GM19324 (cell line): ENCODE measurements around the gene PRODH.
"Not testable (repeated sequence)": the region's sequence is repeated elsewhere in the genome, so short reads cannot be mapped to it uniquely, and the experiment has no call there.

Source experiments
- ATAC-seq: cut with Tn5 transposase; IDR thresholded peaks from one replicate; pipeline ENCODE4 v1.9.1; 2021; ENCODE audit warnings: mild to moderate bottlenecking, moderate library complexity; ENCODE audit not compliant: unreplicated experiment, low FRiP score

Gene PRODH, protein sequence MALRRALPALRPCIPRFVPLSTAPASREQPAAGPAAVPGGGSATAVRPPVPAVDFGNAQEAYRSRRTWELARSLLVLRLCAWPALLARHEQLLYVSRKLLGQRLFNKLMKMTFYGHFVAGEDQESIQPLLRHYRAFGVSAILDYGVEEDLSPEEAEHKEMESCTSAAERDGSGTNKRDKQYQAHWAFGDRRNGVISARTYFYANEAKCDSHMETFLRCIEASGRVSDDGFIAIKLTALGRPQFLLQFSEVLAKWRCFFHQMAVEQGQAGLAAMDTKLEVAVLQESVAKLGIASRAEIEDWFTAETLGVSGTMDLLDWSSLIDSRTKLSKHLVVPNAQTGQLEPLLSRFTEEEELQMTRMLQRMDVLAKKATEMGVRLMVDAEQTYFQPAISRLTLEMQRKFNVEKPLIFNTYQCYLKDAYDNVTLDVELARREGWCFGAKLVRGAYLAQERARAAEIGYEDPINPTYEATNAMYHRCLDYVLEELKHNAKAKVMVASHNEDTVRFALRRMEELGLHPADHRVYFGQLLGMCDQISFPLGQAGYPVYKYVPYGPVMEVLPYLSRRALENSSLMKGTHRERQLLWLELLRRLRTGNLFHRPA

DNA sequence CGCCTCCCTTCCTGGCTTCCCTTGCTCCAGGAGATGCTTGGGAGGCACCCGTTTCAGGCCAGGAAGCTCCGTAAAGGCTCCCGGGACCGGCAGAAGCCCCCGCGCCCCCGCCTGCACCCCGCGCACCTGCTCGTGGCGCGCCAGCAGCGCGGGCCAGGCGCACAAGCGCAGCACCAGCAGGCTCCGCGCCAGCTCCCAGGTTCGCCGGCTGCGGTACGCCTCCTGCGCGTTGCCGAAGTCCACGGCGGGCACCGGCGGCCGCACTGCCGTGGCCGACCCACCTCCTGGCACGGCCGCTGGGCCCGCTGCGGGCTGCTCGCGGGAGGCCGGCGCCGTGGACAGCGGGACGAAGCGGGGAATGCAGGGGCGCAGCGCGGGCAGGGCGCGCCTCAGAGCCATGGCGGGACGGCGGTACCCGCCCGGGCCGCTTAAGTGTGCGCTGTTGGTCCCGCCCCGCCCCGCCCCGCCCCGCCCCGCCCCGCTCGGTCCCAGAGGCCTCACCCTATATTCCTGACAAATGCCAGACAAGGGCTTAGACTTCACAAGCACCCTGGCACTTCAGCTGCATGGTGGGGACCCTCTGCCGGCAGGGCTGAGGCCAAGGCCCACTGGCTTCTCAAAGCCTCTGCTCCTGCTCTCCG is at the start of gene PRODH:
Gene PRODH (minus strand): TSS at position 405 of the 641 bp plus-strand sequence. CDS start 6 bp downstream, at position 399.
- ATAC-seq: no peak

DNA sequence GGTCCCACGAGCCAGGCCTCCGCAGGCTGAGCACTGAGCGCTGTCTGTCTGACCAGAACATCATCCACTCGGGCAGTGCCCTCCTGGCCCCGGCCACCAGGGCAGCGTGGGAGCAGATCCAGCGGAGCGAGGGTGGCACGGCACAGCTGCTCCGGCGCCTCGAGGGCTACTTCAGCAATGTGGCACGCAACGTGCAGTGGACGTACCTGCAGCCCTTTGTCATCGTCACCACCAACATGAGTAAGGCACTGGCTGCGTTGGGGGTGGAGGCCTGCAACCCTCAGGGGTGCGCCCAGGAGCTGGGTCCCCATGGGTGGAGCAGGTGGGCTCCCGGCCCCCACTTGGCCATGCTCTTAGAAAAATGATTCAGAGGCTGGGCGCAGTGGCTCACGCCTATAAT is 49.7 kb upstream of the PRODH start:
- ATAC-seq: no peak

DNA sequence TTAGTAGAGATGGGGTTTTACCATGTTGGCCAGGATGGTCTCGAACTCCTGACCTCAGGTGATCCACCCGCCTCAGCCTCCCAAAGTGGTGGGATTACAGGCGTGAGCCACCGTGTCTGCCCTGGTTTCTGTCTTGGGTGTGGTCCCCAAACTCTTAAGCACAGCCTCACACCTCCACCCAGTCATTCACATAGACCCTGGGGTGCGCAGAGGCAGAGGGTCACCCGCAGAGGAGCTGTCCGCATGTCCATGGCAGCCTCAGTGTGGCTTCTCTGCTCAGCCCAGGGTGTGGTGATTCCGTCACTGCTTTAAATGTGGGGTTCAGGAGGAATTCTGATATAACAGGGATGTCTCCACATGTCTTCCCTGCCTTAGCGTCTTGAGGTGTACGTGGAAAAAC is 48.5 kb upstream of the PRODH start:
- ATAC-seq: no peak

DNA sequence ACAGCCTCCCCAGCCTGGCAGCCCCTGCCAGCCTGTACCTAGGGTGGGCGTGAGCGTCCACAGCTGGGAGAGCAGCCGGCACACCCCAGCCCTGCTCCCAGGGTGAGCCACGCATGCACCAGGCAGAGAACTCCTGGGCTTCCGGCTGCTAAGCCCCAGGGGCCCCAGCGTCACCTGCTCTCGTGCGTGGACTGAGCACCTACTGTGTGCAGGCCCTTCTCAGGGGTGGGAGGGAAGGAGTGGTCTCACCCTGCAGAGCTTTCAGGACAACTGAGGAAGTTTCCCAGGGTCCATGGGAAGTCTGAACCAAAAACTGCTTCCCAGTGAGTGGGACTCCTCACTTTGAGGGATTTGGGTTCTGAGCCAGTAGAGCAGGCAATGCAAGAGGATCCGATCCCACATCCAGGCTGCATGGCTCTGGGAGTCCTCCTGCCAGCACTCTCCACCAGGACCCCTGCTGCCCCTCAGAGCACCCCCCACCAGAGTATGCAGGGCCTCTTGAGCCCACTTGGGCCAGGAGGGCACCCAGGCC is 47.1 kb upstream of the PRODH start:
- ATAC-seq: no peak

DNA sequence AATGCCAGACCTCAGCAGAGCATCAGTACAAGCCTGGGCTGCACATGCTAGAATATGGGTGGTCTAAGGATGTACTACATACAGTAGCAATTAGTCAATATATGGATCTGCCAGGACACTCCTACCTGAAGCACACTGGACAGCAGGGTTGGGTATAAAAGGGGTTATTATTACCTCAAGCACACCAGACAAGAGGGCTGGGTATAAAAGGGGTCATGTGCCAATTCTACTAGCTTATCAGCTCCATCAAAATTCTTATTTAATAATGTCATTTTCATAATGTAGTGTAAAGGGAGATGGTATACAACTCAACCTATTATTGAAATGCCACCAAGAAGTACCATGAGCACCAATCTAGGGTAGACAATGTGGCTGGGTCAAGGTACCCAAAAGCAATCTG is 44.7 kb upstream of the PRODH start:
- ATAC-seq: no peak

DNA sequence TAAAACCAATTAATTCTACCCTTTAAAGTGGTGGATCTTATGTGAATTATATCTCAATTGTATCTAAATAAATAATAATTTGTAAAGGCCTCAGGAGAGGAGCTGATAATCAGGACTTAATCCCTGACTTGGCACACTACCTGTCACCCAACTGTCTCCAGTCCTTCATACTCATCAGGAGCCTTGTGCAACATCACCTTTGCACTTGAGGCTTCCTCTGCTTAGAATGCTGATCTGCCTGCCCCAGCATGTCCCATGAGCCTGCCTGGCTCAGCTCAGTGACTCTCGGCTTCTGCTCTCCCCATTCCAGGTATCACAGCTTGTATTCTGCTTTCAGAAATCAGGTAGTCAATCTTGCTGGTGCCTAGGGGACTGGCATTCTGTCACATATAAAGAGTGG is 43.9 kb upstream of the PRODH start:
- ATAC-seq: no peak

DNA sequence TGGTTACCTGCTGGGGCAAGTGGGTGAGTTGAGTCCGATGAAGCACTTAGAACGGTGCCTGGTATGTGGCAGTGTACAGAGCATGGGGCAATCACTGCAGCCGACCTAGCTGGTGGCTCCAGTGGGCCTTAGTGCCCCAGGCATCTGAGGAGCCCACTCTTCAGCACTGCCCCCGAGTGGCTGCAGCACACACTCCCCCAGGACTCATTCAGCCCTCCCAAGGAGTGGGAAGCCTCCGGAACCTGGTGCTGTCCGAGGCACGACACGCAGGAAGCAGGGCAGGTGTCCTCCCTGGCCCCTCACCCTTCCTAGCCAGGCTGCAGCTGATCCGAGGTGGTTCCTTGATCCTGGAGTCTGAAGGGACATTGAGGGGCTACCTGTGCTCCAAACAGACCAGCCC is 42.4 kb upstream of the PRODH start:
- no peak for ATAC-seq

DNA sequence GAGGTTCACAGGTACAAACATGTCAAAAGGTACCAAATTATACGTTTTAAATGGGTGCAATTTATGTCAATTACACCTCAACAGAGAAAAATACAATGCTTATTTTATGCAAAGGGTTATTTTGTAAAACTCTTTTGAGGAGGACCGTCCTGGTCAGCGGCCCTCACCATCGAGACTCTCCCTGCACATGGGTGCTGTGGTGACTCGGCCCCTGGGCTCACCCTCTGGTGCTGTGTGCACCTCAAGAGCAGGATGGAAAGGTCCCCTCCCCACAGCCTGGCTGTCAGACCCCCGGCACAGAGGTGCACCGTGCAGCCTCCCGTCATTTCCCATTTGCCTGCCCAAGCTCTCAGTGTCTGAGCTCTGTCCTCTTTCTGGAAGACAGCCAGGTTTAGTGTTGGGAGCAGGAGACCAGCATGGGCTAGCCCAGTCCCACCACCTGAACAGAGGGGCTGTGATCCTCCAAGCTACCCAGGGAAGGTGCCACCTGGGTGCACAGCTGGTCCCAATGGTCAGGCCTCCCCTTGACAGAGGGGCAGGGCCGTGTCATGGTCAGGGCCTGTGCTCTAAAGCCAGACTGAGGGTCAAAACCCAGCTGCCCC is 41.8 kb upstream of the PRODH start:
- ATAC-seq: no peak

DNA sequence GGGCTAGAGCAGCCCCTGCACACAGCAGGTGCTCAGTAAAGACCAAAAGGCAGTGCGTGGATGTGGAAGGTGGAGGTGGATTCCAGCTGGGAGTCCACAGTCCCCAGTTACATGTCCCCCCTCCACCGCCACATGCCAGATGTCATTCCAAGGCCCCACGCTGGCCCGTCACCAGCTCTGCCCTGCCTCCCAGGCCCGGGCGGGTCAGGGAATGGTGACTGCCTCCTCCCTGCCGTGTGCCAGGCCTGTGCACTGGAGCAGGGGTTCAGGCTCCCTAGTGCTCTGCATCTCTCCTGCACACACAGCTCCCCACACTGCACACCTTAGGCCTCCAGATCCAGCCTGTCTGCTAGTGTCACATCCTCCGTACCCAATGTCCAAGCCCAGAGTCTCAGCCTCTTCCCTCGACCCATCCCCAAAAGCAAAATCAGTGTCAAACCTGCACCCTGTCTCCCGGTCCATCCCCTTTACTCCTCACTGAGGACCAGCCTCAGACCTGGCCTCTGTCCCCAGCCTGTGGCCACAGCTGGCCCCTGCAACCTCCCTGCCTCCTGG is 40.2 kb upstream of the PRODH start:
- no peak for ATAC-seq

DNA sequence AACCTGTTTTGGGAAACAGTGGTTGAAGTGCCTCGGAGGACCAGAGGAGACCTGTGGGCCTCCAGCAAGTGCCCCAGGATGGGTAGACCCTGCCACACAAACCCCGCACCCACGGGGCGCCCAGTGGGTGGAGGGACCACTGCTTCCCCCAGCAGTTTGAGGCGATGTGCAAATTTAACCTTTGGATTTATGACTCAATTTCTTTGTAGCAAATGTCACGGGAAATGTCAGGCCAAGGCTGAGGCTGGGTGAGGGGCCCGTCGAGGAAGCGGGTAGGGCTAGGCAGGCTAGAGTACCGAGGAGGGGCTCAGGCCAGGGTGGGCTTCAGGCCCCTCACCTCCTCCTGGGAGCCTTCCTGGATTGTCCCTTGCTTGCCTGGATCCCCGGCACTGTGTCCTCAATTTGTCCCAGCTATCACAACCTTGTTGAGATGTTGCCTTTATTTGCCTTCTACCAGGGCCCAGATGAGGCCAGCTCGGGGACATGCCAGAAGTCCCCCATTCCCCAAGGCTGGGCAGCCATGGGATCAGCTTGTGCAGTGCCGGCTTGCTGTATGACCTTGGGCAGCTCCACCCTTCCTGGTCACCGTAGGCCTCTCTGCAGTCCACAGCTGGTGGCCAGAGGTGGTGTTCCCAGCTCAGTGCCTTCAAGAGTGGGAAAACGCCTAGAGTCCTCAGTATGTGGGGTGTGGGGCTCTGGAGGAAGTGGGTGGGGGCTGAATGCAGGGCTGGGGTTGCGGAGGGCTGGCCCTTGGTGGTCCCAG is 39.5 kb upstream of the PRODH start:
- ATAC-seq: no peak

DNA sequence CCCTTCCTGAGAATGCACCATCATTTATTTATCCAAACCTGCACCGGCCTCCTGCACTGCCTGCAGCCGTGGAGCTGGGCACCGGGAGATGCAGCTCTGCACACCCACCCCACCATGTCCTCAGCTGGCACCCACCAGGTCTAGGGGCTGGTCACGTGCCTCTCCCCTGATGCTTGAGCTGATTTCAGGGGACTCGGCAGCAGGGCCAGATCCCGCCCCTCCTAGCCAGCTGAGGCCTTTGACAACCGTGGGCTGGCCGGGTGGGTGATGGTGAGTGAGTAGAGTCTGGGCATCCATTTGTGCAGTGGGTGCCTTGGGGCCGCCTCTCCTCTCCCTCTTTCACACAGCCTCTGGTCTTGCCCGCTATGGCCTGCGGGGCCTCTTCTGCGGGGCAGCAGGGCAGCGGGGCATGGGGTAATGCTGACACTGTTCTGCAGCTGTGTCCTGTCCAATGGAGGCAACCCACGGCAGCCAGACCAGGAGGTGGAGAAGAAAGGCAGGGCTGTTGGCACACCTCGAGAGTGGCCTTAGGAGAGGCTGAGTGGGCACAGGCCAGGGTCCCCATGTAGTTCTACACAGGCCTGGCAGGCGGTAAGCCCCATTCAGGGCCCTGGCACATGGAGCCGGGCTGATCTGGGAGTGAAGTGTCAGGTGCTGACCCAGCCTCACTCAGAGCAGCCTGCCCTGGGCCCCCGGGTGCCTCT is 38.5 kb upstream of the PRODH start:
- no peak for ATAC-seq

DNA sequence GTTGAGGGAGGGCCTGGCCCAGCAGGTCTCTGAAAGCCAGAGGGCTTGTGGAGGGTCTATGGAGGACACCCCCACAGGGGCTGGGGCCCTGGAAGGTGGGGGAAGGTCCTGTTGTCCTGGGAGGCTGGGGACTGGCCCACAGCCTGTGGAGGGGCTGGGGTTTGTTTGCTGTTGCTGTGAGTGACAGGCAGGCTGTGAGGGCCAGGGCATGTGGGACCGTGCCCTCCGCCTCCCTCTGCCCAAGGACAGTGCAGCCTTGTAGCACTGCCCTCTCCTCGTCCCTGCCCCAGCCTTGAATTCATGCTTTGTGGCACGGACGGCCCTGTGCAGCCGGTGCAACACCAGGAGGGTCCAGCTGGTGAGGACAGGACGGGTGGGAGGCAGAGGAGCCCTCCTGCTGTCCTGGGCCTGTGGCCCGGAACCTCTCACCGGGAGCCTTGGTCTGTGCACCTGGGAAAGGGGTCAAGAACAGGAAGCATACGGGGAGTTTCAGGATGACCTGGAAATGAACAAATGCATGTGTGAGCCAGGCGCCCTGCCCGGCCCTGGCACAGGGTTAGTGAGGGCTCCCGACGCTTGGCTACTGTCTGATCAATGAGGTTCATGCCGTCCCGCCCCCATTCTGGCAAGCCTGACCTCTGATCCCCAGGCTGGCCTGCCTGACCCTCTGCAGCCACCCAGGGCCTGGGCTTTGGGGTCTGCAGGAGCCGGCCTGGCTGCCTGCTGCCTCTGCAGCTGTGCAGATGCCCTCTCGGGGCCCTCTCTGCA is 37.4 kb upstream of the PRODH start:
- no peak for ATAC-seq

DNA sequence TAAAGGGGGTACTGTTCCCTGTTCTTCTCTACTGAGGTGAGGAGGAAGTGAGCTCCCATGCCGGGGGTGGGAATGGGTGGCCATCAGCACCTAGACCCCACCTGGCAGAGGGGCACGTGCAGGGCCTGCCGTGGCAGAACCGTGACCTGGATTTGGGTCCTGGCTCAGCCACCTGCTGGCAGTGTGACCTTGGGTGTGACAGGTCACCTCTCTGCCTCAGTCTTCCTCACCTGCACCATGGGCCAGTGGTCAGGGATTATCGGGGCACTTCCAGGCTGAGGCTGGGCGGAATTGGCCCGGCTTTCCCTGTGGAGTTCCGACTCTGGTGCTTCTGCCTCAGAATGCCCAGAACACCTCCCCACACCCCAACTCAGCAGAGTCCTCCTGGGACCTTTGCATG is 36.5 kb upstream of the PRODH start:
- not testable (repeated sequence) for ATAC-seq

DNA sequence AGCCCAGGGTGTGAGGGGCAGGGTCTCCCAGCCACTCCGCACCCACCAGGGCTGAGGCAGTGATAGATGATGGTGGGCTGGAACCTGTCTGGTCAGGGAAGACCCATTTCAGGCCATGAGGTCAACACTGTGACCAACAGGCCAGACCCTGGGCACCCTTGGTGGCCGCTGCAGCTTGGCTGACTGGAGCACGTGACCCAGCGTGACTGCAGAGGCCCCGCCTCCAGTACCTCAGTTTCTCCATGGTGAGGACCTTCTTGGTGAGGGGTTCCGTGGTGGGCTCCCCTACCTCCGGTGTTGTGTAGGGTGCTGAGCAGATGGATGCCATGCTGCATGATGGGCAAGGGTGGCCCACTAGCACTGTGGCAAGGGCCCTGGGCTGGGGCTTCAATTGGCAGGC is 35.9 kb upstream of the PRODH start:
- ATAC-seq: not testable (repeated sequence)

DNA sequence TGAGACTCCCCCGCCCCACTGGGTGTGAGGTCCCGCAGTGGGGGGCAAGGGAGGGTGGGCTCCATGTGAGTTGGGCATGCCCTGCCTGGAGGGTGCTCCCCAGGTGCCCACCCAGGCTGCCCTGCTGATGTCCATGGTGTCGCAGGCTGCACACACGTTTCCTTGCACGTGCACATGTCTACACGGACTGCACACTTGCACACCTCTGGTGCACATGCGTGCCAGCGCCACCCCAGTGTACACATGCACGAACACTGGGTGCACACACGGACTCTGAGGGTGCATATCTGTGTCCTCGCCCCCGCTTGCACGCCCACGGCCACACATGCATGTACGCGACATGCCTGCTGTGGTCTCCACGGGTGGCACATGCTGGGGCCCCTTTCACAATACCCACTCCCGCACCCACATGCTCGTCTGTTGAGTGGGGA is 35.2 kb upstream of the PRODH start:
- ATAC-seq: no peak

DNA sequence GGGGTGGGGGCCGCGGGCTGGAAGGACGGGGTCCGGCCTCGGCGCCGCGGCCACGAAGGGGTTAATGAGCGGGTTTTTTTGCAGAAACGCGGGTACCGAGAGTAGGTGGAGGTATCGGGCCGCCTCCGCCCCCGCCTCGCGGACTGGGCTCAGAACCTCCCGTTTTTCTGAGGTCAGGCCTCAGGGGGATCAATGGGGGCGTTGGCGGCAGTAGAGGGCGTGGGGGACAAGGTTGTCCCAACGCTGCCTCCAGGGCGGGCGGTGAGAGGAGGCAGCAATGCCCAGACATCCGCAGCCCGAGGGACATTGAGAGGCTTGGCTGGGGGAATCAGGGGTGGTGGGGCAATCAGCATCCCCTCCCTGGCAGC is 34.8 kb upstream of the PRODH start:
- ATAC-seq: no peak

DNA sequence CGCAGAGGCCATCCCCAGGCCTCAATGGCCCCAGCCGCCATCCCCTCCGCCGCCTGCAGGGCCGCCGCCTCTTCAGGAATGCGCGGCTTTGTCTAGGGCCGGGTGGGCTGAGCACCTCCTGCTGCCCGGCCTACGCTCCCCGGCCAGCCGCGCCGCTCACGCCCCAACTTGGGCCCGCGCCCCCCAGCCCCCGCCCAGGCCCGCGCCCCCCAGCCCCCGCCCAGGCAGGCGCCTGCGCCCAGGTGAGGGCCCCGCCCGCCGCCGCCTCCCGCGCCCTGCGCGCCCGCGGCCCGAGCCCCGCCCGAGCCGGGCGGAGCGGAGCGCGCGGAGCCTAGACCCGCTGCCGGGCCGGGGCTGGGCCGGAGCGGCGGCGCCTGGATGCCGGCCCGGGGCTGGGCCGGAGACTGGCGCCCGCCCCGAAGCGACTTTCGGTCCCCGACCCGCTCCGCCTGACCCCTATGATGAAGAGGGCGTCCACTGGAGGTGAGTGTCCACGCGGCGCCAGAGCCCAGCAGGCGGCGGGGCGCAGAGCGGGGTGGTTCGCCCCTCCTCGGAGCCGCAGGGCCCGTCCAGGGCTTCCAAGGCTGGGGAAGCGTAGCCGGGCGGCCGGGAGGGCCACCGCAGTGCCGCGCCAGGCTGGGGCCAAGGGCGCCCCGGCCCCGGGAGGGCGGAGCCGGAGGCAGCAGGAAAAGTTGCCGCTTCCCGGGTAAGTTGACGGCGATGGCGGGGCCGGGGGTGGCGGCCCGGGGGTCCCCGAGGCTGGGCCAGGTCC is 34.3 kb upstream of the PRODH start:
- no peak for ATAC-seq
